Stimulated activated CD8-positive, alpha-beta memory T cell treated with anti-CD3 and anti-CD28 coated beads, Interleukin-2, amount 100 ng/mL, for 48 hours (primary cell): ENCODE measurements around the gene DSCAML1.
"Not testable (repeated sequence)": the region's sequence is repeated elsewhere in the genome, so short reads cannot be mapped to it uniquely, and the experiment has no call there.

Experiments used
- DNase-seq, 2 donors: peaks; one replicate each; pipeline ENCODE4 v3.0.0-alpha.2; 2020; ENCODE audit warnings: low read depth in 2 of 2

The DSCAML1 gene

DNA sequence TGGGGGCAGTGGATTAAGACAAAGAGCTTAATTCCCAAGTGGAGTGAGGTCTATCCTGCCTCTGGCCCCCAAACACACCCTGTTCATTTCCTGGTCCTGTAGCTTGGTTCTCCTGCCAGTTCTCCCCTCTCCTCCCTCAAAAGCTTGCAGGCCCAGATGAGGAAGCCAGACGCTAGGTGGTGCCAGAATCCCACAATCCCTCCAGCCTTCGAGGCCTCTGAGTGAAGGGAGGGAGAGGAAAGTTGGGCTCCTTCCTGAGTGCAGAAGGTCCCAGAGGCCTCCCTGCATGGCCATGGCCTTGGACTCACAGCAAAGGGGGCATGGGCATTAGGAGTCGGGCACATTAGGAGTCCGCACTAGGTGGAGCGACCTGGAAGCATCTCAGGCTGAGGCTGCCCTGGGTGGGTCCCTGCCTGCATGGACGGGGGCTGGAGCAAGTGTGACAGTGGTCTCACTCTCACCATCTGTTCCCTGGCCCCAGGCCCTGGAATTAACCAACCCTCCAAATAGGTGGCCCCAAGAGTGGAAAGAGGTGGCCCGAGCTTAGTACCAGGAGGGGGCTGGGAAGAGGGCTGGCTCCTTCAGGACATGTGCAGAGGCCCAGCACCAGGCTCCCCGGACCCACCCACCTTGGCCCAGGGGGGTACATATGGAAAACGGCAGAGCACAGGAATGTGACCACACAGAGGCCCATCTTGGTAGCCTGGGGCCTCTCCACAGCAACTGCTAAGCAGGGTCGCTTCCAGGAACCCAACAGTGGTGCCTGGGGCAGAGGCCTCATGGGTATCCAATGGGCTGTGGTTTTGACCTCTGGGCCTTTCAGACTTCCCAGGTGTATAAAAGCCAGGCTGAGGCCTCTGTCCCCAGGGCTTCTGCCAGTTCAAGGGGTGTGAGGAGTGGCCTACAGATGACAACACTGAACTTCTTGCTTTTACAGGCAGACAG is 22.4 kb upstream of the DSCAML1 start:
- no peak for DNase-seq

DNA sequence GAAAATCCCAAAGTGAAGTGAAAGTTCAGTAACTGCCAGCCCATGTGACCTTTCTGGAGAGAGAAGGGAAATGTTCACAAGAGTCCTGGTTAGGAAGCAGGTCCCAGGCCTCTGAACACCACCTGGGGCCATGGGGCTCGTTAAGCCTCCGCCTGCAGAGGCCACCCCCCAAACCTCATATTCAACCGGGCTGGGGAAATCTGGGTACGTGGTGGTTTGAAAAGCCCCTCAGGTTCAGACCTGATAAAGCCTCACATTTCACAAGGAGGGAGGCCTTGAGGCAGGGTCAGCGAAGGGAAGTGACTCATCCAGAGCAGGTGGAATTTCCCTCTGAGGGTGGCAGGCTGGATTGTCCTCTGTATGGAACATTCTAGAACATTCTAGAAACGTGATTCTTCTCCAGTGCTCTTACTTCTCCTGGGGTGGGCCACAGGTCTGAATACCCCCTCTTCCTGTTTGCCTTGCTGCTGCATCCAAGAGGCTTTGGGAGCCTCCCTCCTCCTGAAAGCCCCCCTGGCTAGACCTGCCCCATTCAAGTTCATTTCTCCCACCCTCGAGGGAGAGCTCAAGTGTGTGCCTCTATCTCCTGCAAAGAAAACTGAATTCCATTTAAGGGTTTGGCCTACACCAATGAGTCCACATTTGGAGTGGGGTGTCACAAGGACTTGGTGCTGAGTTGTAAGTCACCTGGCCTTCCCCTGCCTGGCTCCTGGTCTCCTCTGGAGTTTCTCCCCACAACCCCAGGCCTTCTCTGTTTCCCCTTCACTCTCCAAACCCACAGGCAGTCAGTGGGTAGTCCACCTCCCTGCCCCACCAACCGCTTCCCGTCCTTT is 21.2 kb upstream of the DSCAML1 start:
- DNase-seq: peak; percentile 30 to 52

DNA sequence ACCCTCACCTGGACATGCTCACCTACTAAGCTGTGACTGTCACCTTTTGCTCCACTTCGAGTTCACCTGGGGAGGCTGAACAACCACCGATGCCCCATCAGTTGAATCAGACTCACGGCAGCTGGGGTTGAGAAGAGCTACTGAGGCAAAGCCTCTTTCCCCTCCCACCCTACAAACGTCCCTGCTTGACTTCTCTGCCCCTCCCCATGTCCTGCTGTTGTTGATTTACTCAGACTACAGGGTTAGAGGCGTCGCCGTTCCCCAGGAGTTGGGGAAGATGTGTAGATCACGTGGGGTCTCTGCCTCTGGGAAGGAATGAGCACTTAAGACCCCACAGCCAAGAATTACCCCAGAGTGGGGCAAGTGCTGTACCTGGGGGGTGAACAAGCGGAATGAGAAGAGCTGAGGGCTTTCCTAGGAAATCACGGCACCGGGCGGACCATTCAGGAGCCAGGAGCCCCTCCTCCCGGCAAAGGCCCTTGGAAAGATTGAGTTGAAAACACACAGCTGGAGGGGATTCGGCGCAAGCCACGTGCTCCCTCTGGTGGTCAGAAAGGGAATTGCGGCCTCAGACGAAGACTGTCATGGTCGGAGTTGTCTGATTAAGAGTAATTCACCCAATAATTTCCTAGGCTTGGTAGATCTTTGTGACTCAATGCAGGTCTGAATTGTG is 20.5 kb upstream of the DSCAML1 start:
- DNase-seq: peak; percentile 77 to 89

DNA sequence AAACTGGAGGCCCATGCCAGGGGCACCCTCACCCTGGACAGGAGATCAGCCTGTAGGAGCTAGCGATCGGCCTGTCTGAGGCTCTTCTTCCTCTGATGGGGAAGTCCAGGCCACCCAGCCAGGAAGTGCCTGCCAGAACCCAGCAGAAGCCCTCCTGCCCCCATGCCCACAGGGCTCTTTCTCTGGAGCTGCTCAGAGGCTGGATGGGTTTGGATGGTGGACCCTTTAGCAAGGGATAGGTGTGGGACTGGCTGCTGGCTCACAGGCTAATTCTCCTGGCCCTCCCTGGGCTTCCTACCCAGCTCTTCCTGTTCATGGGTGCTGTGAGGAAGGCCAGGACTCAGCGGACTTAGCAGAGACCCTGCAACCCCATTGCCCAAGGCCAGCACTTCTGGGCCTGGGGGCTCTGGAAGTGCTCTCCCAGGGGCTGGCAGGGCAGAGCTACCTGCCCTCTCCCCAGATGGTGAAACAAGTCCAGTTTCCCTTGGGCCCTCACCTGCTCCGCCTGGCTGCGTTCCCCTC is 19.9 kb upstream of the DSCAML1 start:
- DNase-seq: no peak

DNA sequence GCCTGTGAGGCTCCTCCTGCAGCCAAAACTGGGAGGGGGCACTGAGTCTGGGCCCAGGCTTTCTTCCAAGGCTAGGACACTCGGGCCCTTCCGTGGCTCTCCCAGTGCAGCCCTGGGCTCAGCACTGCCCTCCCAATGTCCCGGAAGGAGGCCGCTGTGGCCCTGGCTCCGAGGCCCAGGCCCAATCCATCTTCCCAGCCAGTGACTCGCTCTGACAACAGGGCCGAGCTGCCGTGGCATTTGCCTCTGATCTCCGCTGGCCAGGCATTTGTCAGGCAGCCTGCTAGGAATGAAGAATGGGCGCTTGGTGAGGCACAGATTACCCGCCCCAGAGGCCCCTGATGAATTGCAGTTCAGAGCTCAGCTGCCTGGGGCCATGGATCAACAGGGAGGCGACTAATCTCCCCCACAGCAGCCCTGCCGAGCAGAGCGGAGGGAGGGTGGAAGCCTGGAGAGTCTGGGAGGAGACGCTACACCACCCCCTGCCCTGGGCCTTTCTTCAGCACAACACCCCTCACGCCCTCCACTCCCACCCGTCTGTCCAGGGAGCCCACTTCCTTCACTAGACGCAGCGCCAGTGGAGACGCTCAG is 19.2 kb upstream of the DSCAML1 start:
- DNase-seq: no peak

DNA sequence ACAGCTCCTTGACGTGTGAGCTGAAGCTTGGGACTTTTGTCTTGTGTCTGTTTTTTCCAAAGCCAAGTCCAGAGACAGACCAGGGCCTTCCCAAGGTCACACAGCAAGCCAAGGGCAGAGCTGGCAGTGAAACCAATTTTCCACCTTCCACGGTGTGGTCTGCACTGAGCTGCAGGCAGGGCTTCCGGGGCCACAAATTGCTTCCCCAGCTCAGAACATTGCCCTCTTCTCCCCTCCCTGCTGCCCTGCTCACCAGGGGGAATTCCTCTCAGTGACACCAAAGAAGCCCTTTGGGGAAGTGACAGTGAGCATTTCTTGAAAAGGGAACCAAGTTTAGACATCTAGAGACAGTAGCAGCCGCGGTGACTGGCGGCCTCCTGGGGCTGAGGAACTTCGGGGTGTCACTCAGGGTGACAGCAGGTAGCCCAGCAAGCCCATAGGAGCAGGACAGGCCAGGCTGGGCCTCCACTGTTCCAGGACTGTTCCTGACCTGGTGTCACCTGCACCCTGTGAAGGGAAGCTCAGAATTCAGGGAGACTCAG is 18.3 kb upstream of the DSCAML1 start:
- peak; percentile 42 to 50 for DNase-seq

DNA sequence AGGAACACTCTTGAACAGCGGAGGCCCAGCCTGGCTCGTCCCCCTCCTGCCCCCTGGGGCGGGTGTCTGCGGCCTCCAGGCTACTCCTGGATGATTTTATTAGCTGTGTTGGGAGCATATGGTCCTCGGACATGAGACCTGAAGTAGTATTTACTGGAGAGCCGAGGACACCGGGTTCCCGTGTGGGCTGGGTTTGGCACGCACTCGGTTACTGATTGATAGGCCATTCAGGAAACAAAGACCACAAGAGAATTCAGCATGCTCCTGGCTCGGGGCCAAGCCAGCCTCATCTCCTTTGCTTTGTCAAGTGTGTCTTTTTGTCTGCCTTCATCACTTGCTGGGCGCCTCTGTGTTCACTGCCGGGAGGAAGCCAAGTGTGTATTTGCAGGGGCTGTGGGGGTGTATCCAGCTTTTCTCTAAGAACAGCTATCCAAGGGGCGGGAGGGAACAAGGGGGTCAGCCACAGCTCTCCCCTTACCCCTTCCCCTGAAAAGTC is 17.8 kb upstream of the DSCAML1 start:
- DNase-seq: peak; percentile 71 to 75

DNA sequence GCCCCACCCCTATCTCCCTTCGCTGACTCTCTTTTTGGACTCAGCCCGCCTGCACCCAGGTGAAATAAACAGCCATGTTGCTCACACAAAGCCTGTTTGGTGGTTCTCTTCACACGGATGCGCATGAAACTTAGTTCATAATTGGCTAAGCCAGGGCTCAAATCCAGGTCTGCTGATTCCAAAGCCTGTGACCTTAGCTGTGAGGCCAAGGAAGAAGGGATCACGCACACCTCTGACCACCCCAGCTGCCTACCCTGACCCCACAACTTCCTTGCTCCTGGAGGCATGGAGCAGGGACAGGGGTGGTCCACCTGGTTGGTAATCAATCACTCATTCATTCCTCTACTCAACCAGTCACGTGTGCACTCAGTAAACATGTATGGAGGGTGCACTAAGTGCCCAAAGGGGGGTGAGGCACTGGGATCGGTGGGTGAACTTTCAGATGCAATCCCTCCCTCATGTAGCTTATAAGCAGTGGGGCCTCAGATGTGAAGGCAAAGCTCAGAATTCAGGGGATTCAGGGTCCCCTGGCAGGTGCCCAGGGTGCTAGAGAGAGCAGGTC is 17.3 kb upstream of the DSCAML1 start:
- DNase-seq: no peak

DNA sequence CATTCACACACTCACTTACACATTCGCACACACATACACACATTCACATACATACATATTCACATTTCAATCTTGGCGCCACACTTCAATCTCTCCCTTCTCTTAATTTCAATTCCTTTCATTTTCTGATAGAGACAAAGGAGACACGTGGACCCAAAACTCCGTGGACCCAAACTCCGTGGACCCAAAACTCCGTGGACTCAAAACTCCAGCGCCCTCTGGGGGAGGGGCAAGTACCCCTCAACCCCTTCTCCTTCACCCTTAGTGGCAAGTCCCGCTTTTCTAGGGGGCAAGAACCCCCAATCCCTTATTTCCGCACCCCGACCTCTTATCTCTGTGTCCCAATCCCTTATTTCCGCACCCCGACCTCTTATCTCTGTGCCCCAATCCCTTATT is 13.0 kb upstream of the DSCAML1 start:
- not testable (repeated sequence) for DNase-seq

DNA sequence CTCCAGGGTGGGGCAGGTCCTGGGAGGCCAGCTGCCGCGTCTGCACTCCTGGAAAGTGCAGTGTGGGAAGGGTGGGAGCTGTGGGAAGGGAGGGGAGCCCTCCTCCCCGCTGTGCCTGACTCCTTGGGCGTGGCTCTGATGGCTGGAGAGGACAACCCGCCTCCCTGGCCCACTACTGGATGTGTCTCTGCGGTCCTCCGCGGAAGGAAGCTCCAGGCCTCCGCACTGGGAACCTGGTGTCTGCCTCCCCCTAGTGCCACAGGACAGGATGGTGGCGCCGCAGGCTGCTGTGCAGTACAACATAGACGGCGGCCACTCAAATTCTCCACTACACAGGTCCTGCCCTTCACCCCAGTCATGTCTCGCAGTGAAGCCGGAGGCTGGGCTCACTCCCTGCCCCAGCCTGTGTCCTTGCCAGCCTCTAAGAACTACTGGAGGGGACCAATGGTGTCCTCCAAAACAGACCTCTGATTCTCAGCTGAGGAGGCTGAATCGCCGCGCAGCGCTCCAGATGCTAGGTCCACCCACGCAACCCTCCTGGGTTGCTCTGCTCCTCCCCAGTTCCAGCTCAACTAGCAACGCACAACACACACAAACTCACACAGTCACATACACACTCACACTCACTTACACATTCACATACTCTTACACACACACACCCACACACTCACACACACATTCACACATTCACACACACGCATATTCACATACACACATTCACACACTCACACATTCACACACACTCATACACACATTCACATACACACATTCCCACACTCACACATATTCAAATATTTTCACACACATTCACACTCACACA is 12.4 kb upstream of the DSCAML1 start:
- DNase-seq: no peak

DNA sequence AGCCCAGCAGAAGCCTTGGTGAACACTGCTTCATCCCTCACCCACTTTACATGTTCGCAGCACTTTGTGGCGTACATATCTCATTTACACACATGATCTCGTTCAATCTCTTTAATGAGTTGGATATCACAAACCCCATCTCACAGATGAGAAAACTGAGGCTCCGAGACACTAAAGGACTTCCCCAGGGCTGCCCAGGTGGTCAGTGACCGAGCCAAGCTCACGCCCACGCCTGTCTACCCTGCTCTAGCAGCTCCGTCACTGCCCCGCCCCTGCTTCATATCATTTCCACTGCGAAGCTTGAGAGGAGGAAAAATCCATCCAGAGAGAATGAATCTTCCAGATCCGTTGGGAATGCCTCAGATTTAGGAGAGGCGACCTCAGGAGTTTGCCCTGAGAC is 11.8 kb upstream of the DSCAML1 start:
- no peak for DNase-seq

DNA sequence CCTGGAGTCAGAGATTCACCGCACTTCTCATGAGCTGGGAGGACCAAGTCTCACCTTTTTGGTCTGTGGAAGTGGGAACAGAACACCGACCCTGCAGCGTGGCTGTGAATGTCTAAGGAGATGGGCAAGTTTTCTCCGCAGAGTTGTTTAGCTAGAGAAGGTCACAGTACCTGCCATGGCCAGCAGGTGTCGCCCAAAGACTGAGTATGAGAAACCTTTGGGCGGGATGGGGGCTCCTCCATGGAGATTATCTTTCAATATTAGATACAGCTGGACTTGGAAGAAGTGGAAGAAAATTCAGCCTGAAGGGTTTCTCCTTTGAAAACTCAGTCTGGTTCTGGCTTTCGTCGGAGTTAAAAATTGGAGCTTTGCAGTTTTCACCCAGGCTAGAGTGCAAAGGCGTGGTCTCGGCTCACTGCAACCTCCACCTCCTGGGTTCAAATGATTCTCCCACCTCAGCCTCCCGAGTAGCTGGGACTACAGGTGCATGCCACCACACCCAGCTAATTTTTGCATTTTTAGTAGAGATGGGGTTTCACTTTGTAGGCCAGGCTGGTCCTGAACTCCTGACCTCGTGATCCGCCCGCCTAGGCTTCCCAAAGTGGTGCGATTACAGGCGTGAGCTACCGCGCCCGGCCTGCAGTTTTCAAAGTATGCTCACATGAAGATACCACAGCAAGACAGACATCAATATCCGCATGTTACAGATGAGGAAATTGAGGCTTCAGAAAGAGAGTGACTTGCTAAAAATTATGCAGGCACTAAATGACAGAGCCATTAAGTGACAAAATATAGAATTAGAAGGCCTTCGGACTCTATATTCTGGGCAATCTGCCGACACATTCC is 10.7 kb upstream of the DSCAML1 start:
- DNase-seq: peak in 1 of 2 donors; percentile 73

DNA sequence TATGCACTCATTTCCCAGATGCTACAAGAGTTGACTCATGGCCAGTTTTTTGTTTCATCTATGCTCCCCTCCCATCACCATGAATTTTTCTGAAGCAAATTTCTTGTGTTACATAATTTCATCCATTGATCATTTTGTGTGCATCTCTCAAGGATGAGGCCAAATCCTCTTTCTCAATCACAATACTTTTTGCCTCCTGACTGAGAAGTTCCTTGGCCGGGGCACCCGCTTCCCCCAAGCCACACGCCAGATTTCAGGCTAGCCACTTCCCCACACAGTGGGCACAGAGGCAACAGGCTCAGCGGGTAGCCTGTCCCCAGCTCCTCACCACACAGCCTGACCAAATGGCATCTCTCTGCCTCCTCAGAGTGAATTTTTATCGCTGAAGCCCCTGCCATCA is 9.8 kb upstream of the DSCAML1 start:
- no peak for DNase-seq

DNA sequence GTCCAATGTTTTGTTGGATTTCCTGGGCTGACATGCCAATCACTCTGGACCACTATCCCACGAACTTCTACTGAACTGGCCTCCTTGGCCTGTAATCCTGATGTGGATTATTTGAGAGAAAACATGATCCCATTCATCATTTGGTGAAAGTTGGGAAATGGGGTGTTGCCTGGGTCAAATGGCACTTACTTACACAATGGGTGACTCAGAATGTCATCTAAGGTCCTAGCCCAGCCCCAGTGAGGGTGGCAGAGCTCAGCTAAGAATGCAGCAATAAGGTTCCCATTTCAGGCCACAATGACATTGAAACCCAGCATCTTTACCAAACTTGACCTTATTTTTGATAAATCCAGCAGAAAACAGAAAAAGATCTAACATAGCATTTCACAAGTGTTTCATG is 8.0 kb upstream of the DSCAML1 start:
- DNase-seq: no peak

DNA sequence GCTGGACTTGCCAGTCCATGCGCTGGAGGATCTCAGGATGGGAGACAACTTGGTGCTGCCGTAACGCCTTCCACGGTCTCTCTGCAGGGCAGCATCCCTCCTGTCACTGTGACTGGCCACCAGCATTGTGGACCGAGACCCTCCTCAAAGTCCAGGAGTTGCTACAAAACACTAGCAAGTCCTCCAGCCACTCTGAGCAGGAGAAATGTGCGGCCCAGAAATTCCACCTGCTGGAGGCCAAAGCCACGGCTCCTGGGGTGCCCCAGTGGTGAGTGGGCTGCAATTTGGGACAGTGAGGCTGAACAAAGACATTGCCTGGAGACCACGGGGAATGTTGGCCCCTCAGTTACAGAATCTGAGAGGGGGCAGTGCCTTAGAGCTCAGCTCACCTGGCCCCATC is 6.9 kb upstream of the DSCAML1 start:
- DNase-seq: no peak

DNA sequence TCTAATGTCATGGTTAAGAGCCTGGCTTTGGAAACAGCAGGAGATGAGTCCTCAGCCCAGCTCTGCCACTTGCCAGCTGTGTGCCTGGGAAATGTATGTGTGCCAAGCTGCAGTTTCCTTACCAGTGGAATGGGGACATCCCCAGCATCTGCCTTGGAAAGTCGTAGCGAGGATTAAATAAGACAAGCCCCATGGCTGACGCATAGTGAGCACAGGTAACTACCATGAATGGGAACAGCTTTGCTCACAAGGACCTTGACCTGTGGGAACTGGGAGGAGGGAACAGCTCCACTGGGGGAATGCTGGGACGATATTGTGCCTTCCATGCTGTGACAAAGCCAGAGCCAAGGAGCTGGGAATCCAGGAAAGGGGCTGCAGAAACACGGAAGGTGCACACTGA is 2.6 kb upstream of the DSCAML1 start:
- DNase-seq: no peak

DNA sequence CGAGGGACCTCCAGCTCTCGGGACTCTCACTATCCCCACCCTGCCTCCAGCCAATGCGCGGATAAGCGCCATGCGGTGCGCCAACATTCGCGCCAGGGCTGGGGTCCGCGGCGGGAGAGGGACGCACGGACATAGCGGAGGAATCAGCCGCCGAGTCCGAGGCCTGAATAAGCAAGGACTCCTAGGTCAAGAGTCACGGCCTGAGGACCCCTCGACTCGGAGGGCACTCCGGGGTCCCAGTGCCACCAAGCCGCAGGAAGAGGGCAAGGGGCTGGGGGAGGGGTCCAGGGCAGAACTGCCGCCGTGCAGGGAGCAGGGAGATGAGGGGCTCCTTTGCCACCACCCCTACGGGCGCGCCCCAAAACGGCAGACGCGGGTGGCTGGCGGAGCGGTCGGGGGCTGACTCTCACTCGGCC is 552 bp downstream of the DSCAML1 start:
- DNase-seq: no peak

DNA sequence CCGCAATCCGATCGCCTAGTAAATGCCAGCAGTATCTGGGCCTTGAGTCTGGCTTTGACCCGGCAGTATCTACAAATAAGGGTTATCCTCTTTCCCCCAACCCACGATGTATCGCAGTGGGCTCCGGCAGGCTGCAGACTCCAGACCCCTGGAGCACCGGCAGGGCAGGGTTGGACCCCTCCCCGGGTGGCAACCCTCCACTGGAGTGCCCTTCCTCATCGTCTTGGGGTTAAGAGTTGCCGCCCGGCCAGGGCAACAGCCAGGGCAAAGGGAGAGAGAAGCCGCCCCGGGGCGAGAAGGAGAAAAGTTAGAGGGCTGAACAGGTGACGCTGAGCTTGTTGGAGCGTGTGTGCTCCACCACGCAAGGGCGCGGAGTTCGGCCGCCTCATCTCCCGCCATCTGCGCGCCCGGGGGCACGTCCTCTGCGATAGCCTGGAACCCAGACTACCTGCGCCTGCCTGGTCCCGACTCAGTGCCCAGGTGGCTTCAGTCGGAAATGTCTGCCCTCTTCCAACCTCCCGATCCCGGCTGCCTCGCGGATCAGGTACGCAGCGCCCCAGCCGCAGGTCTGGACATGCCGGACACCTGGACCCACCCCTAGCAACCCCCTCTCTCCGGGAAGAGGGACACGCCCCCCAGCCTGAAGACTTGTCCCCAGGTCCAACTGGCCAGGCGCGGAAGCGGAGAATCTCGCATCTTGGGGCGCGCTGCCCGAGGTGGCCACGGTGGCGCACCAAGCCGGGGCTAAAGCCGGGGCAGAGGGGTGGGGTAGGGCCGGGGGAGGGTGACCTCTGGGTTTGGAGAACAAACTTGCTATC is 1.2 kb downstream of the DSCAML1 start:
- DNase-seq: no peak
